AG09319 (cell line): ENCODE data around the gene POU6F1.
A peak's percentile ranks its signal among the peaks of the same experiment; 100 is the strongest.
"Not testable (repeated sequence)": the region's sequence is repeated elsewhere in the genome, so short reads cannot be mapped to it uniquely, and the experiment has no call there.

ENCODE experiments used
- DNase-seq: peaks from one replicate; pipeline ENCODE4 v3.0.0-alpha.2; 2010; ENCODE audit warnings: low read depth; ENCODE audit errors: extremely low read depth
- TF ChIP-seq, protein P1 (sequence below): IDR thresholded peaks from 2 replicates; pipeline ENCODE4 v1.5.1; 2011; ENCODE audit warnings: low read depth, mild to moderate bottlenecking, inconsistent platforms, low read length, moderate library complexity

POU6F1 gene

DNA sequence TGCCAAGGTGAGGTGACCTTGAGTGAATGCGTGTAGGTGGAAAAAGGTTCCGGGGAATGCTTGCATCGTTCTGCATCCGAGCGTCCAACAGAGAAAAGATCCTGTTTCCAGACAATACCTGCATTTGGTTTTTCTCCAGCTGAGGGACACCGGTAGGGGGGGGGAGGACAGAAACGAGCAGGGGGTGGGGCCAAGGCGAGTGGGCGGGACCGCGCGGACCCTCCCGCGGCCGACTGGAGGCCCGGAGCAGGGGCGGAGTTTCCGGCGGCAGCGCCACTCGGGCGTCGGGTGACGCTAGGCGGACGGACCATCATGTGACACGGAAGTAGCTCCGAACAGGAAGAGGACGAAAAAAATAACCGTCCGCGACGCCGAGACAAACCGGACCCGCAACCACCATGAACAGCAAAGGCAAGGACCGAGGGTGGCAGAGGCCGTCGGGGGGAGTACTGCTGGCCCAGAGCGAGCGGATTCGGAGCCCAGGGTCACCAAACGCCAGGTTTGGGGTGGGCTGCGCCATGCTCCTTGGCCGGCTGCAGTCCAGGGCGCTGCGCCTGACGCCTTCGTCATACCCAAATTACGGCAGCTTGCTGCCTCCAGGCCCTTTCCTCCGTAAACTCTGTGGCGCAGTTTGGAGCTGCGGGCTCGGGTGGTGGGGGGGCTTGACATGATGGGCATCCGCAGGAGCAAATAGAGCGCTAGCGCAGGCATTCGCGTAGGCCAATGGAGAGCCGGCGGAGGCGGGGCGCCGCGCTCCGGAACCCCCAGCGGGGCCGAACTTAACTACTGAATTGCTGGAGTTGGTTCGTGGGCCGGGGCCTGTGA is 20.9 kb upstream of the POU6F1 start, which contains the start of gene DAZAP2:
Gene DAZAP2 (plus strand): TSS at position 317 of the 825 bp plus-strand sequence. CDS start 82 bp downstream, at position 399.
- DNase-seq, result peak; percentile 88
- TF ChIP-seq, protein P1, sequence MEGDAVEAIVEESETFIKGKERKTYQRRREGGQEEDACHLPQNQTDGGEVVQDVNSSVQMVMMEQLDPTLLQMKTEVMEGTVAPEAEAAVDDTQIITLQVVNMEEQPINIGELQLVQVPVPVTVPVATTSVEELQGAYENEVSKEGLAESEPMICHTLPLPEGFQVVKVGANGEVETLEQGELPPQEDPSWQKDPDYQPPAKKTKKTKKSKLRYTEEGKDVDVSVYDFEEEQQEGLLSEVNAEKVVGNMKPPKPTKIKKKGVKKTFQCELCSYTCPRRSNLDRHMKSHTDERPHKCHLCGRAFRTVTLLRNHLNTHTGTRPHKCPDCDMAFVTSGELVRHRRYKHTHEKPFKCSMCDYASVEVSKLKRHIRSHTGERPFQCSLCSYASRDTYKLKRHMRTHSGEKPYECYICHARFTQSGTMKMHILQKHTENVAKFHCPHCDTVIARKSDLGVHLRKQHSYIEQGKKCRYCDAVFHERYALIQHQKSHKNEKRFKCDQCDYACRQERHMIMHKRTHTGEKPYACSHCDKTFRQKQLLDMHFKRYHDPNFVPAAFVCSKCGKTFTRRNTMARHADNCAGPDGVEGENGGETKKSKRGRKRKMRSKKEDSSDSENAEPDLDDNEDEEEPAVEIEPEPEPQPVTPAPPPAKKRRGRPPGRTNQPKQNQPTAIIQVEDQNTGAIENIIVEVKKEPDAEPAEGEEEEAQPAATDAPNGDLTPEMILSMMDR, result peak; percentile 3; the same call in 1 of the 2 replicates

DNA sequence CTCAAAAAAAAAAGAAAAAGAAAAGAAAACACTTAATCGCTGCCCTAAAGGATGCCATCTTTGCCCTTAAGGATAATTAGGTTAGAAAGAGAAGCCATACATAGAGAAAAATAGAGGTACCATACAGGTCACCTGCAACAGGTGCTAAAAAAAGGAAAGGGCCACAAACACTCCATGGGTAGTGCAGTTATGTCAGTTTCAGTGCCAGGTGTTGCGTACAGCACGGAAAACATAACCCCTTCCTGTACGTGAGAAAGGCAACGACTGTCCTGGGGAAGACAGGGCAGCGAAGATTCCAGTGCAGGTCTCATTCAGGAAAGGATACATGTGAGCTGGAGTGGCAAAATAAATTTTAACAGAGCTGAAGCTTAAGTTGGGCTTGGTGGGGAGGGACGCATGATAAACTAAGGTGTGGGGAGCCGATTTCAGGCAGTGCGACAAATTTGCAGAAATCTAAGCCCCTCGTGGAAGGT is 20.2 kb upstream of the POU6F1 start:
- DNase-seq, result no peak
- TF ChIP-seq, protein P1, result no peak

DNA sequence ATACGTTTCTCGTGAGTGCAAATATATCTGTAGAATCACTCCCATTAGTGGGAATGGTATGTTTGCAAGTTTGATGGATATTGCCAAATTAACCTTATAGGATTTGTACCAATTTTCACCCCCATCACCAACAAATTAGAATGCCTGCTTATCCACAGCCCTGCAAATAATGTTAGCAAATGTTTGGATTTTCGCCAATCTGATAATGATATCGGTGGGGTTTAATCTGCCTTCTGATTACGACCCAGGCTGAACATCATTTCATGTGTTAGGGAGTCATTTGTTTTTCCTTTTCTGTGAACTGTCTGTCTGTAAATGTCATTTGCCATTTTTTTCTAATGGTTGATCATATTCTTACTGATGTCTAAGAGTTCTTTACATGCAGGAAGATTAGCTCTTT is 16.7 kb upstream of the POU6F1 start:
- TF ChIP-seq, protein P1, result no peak

DNA sequence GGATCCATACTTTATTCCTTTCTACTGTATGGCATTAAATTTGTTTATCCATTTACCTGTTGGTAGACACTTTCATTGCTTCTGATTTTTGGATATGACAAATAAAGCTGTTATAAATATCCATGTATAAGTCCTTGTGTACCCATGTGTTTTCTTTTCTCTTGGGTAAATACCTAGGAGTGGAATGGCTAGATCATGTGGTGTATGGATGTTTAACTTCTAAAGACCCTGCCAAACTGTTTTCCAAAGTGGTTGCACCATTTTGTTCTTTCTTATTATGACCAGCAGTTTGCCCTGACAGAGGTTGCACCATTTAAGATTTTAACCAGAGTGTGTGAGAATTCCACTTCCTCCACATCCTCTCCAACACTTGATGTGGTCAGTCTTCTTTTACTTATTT is 14.8 kb upstream of the POU6F1 start:
- TF ChIP-seq, protein P1, result no peak
- DNase-seq, result no peak

More for the DNA sequence above, 16.7 kb upstream of the POU6F1 start:
- DNase-seq, result no peak

DNA sequence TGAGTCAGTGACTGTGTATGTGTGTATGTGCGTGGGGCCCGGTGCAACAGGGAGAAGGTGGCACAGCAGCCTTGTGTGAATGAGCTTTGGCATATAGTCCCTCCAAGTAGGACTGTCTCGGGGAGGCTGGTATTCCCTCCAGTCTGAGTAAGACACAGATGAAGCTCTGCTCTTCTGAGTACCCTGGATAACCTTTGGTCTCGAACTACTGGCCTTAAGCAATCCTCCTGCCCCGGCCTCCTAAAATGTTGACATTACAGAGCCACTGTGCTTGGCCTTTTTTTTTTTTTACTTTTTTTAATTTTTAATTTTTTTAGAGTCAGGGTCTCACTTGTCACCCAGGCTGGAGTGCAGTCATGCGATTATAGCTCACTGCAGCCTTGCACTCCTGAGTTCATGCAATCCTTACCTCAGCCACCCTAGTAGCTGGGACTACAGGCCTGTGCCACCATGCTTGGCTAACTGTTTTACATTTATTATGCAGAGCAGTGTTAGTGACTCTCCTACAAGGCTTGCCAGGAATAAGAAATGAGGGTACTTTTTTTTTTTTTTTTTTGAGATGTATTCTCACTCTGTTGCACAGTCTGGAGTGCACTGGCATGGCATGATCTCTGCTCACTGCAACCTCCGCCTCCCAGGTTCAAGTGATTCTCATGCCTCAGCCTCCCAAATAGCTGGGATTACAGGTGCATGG is 11.4 kb upstream of the POU6F1 start:
- TF ChIP-seq, protein P1, result no peak
- no peak for DNase-seq

DNA sequence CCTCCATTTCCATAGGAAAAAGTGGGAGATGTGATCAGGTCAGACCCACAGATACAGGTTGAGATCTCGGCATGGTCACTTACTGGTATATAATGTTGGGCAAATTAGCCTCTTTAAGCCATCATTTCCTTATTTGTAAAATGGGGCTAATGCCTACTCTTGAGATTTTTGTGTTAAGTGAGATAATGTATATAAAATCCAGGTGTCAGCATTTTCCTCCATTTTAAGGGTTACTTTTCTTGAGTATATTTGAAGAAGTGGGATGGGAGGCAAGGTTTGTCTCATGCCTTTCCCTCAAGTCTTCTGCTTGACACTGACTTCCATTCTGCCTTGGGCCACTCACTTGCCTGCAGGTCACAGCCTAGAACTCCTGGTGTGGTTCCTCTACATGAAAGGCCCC is 10.1 kb upstream of the POU6F1 start:
- DNase-seq, result no peak
- TF ChIP-seq, protein P1, result no peak

DNA sequence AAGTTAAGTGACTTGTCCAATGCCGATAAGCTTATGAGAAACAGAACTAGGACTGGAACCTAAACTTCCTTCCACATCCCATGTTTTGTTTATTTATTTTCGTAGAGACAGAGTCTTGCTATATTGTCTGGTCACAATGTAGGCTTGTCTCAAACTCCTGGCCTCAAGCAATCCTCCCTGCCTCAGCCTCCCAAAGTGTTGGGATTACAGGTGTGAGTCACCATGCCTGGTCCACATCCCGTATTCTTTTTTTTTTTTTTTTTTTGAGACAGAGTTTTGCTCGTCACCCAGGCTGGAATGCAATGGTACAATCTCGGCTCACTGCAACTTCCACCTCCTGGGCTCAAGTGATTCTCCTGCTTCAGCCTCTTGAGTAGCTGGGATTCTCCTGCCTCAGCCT is 9.2 kb upstream of the POU6F1 start:
- not testable (repeated sequence) for DNase-seq
